H9 (cell line): ENCODE measurements around the gene DIPK1B. TPM values are rescaled to one million over a fixed set of nuclear protein-coding genes. Genes with fewer than 3 reads are reported as not detected.

Source experiments
- DNase-seq: peaks from one replicate; pipeline ENCODE4 v3.0.0-alpha.2; 2017
- H2AFZ ChIP-seq: one replicate; pipeline ENCODE4 v1.6.1; 2013; ENCODE audit warnings: mild to moderate bottlenecking, low read length, control low read depth, moderate library complexity
- H2AK5ac ChIP-seq: 2 replicates; pipeline ENCODE4 v1.6.1; 2013; ENCODE audit warnings: low read length, control low read depth, mixed read lengths; ENCODE audit not compliant: insufficient read length
- H2BK120ac ChIP-seq: one replicate; pipeline ENCODE4 v1.6.1; 2013; ENCODE audit warnings: low read depth, mild to moderate bottlenecking, low read length, control low read depth, inconsistent platforms; ENCODE audit not compliant: poor library complexity, severe bottlenecking
- H2BK12ac ChIP-seq: 2 replicates; pipeline ENCODE4 v1.6.1; 2013; ENCODE audit warnings: low read length, control low read depth, mixed read lengths, low read depth; ENCODE audit not compliant: insufficient read length
- H2BK15ac ChIP-seq: 2 replicates; pipeline ENCODE4 v1.6.1; 2013; ENCODE audit warnings: low read depth, low read length, control low read depth
- H2BK20ac ChIP-seq: one replicate; pipeline ENCODE4 v1.6.1; 2013; ENCODE audit warnings: low read depth, mild to moderate bottlenecking, low read length, control low read depth, inconsistent platforms; ENCODE audit not compliant: poor library complexity, severe bottlenecking
- H2BK5ac ChIP-seq: 2 replicates; pipeline ENCODE4 v1.6.1; 2013; ENCODE audit warnings: low read length, control low read depth, mixed read lengths; ENCODE audit not compliant: insufficient read length
- H3K14ac ChIP-seq: 2 replicates; pipeline ENCODE4 v1.6.1; 2013; ENCODE audit warnings: low read length, control low read depth; ENCODE audit not compliant: insufficient read depth
- H3K18ac ChIP-seq: 2 replicates; pipeline ENCODE4 v1.6.1; 2013; ENCODE audit warnings: low read depth, mild to moderate bottlenecking, mixed read lengths, low read length, control low read depth; ENCODE audit not compliant: insufficient read length
- H3K23ac ChIP-seq: 2 replicates; pipeline ENCODE4 v1.6.1; 2013; ENCODE audit warnings: low read length, control low read depth, mixed read lengths, low read depth; ENCODE audit not compliant: insufficient read length
- H3K23me2 ChIP-seq: 2 replicates; pipeline ENCODE4 v1.6.1; 2013; ENCODE audit warnings: low read depth, mild to moderate bottlenecking, mixed read lengths, low read length, control low read depth; ENCODE audit not compliant: insufficient read length, poor library complexity, severe bottlenecking
- H3K27ac ChIP-seq: 2 replicates; pipeline ENCODE4 v1.5.1; 2013; ENCODE audit warnings: low read length, control low read depth, mixed read lengths, low read depth; ENCODE audit not compliant: insufficient read length
- H3K27me3 ChIP-seq: 2 replicates; pipeline ENCODE4 v1.6.1; 2013; ENCODE audit warnings: low read length, control low read depth, inconsistent platforms; ENCODE audit not compliant: insufficient read depth
- H3K4ac ChIP-seq: 2 replicates; pipeline ENCODE4 v1.6.1; 2013; ENCODE audit warnings: low read depth, mild to moderate bottlenecking, control low read depth, inconsistent platforms, low read length, moderate library complexity
- H3K4me1 ChIP-seq: 2 replicates; pipeline ENCODE4 v1.6.1; 2013; ENCODE audit warnings: low read length, control low read depth, inconsistent platforms; ENCODE audit not compliant: insufficient read depth
- H3K4me2 ChIP-seq: 2 replicates; pipeline ENCODE4 v1.6.1; 2013; ENCODE audit warnings: low read length, control low read depth, mixed read lengths; ENCODE audit not compliant: insufficient read length, insufficient read depth
- H3K56ac ChIP-seq: 2 replicates; pipeline ENCODE4 v1.6.1; 2013; ENCODE audit warnings: low read depth, mild to moderate bottlenecking, mixed read lengths, low read length, control low read depth; ENCODE audit not compliant: insufficient read length
- H3K79me1 ChIP-seq: 2 replicates; pipeline ENCODE4 v1.6.1; 2013; ENCODE audit warnings: low read depth, mild to moderate bottlenecking, moderate library complexity, low read length, control low read depth, inconsistent platforms; ENCODE audit not compliant: insufficient read depth, poor library complexity, severe bottlenecking
- H3K79me2 ChIP-seq: 2 replicates; pipeline ENCODE4 v1.6.1; 2013; ENCODE audit warnings: low read length, control low read depth, inconsistent platforms; ENCODE audit not compliant: insufficient read depth
- H3K9ac ChIP-seq: 2 replicates; pipeline ENCODE4 v1.6.1; 2013; ENCODE audit warnings: low read length, control low read depth, mixed read lengths; ENCODE audit not compliant: insufficient read length; ENCODE audit errors: extremely low read depth
- H3K9me3 ChIP-seq: one replicate; pipeline ENCODE4 v1.6.1; 2013; ENCODE audit warnings: low read depth, low read length, inconsistent platforms; ENCODE audit not compliant: control insufficient read depth
- H3T11ph ChIP-seq: one replicate; pipeline ENCODE4 v1.6.1; 2013; ENCODE audit warnings: mild to moderate bottlenecking, low read length, control low read depth, inconsistent platforms
- H4K20me1 ChIP-seq: one replicate; pipeline ENCODE4 v1.6.1; 2013; ENCODE audit not compliant: control insufficient read depth, insufficient read length, insufficient read depth
- H4K5ac ChIP-seq: 2 replicates; pipeline ENCODE4 v1.6.1; 2013; ENCODE audit warnings: low read depth, mild to moderate bottlenecking, mixed read lengths, low read length, control low read depth; ENCODE audit not compliant: insufficient read length
- H4K8ac ChIP-seq: replicated peaks from 2 replicates; pipeline ENCODE4 v1.6.1; 2013; ENCODE audit warnings: low read length, control low read depth, mixed read lengths, low read depth; ENCODE audit not compliant: insufficient read length
- H4K91ac ChIP-seq: 2 replicates; pipeline ENCODE4 v1.6.1; 2013; ENCODE audit warnings: low read depth, mild to moderate bottlenecking, moderate library complexity, mixed read lengths, low read length, control low read depth; ENCODE audit not compliant: insufficient read length
- H3K27ac Mint-ChIP-seq, 3 experiments: 2 replicates in 2 of 3; 3 replicates in 1 of 3; pipeline ENCODE4 v1.8.0; 2020 to 2021; ENCODE audit warnings: mixed read lengths in 3 of 3, mild to moderate bottlenecking in 1 of 3, moderate library complexity in 1 of 3
- H3K27me3 Mint-ChIP-seq: 2 replicates; pipeline ENCODE4 v1.8.0; 2021; ENCODE audit warnings: low read depth, mild to moderate bottlenecking, moderate library complexity, mixed read lengths
- H3K36me3 Mint-ChIP-seq, 3 experiments: 2 replicates in 2 of 3; 3 replicates in 1 of 3; pipeline ENCODE4 v1.8.0; 2020 to 2021; ENCODE audit warnings: low read depth in 3 of 3, mixed read lengths in 3 of 3; ENCODE audit not compliant: insufficient read depth in 1 of 3
- H3K4me1 Mint-ChIP-seq, 2 experiments: 2 replicates each; pipeline ENCODE4 v1.8.0; 2020; ENCODE audit warnings: mixed read lengths in 2 of 2
- H3K4me3 Mint-ChIP-seq, 2 experiments: 2 replicates in 1 of 2; 3 replicates in 1 of 2; pipeline ENCODE4 v1.8.0; 2020 to 2021; ENCODE audit warnings: mild to moderate bottlenecking in 2 of 2, mixed read lengths in 2 of 2, moderate library complexity in 1 of 2
- H3K9me3 Mint-ChIP-seq, 2 experiments: 2 replicates in 1 of 2; 3 replicates in 1 of 2; pipeline ENCODE4 v1.8.0; 2020; ENCODE audit warnings: mild to moderate bottlenecking in 2 of 2, mixed read lengths in 2 of 2, moderate library complexity in 1 of 2
- CTCF ChIP-seq: fragments of 200-600 bp; sonication (generic); conservative IDR thresholded peaks from 3 replicates; pipeline ENCODE4 v1.8.0; 2021; ENCODE audit warnings: antibody characterized with exemption, mild to moderate bottlenecking
- WGBS: extraction: QIAGEN DNeasy Blood & Tissue Kit; methylation state at CpG from one replicate; pipeline ENCODE4 v1.1.7; 2013; ENCODE audit warnings: missing lambda C conversion rate, low lambda C conversion rate, mixed read lengths; ENCODE audit not compliant: insufficient read length; ENCODE audit errors: extremely low coverage; 5-methylcytosine and 5-hydroxymethylcytosine counted together
- total RNA-seq: library from RNA; stranded (reverse); gene quantifications from 2 replicates; pipeline ENCODE4 v1.2.1, GENCODE V29; 2021

Gene DIPK1B
- total RNA-seq, 1 experiment from 2014 or later, result 40.3 TPM

DNA sequence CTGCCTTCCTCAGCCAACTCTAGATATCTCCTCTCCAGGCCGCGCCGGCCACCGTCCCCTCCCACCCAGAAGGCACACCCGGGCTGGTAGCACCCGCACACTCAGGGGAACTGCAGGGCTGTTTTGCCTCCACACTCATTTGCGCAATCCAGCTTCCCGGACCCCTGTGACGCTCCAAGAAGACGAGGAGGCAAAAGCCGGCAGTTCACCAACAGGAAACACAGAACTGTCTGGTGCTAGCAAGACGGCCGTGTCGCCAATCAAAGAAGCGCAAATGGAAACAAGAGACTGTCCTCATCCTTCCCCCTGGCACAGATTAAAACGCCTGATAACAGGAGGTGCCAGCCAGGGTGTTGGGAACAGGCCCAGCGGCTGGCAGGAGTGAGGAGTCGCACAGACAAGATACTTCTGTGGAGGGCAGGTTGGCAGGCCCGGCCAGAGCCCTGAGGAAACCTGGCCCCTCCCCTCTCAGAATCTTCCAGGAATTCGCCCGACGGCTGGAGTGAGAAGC is 32.9 kb upstream of the DIPK1B start:
- no peaks in the 10 kb centered on the region for H3K9me3 Mint-ChIP-seq
- peaks cover 0 to 5% (median 0%) of the 10 kb centered on the region in 3 experiments; a peak in 4 of 7 replicates for H3K36me3 Mint-ChIP-seq
- no peaks in the 10 kb centered on the region; the same call in 1 of the 2 replicates for H3K4me1 ChIP-seq
- H3K56ac ChIP-seq, result no peak overlapping the region
- no peak overlapping the region for H2BK20ac ChIP-seq
- H3K14ac ChIP-seq, result no peak overlapping the region; the same call in 1 of the 2 replicates
- no peak overlapping the region for H4K5ac ChIP-seq
- TF ChIP-seq CTCF, result no peak
- H3K27ac ChIP-seq, result no peak overlapping the region
- no peak overlapping the region for H3K4me3 Mint-ChIP-seq
- no peak overlapping the region for H3K23ac ChIP-seq
- no peak overlapping the region for H3K18ac ChIP-seq
- H3T11ph ChIP-seq, result no peak overlapping the region
- no peak for DNase-seq
- H3K4ac ChIP-seq, result no peak overlapping the region
- peaks cover 1% of the 10 kb centered on the region; the same call in 1 of the 2 replicates for H3K27me3 Mint-ChIP-seq
- peaks cover 2 to 11% of the 10 kb centered on the region in 2 experiments for H3K4me1 Mint-ChIP-seq
- H3K79me2 ChIP-seq, result no peaks in the 10 kb centered on the region
- no peaks in the 10 kb centered on the region for H4K20me1 ChIP-seq
- no peak overlapping the region for H3K9ac ChIP-seq
- no peak overlapping the region for H3K27ac Mint-ChIP-seq
- no peak overlapping the region for H2AFZ ChIP-seq
- H3K4me2 ChIP-seq, result no peak overlapping the region
- H2BK5ac ChIP-seq, result no peak overlapping the region
- H3K27me3 ChIP-seq, result no peaks in the 10 kb centered on the region
- H2BK12ac ChIP-seq, result no peak overlapping the region
- no peaks in the 10 kb centered on the region for H3K23me2 ChIP-seq
- H2BK15ac ChIP-seq, result no peak overlapping the region
- no peak overlapping the region for H2BK120ac ChIP-seq
- H3K9me3 ChIP-seq, result no peaks in the 10 kb centered on the region
- no peaks in the 10 kb centered on the region for H3K79me1 ChIP-seq
- no peak overlapping the region for H2AK5ac ChIP-seq
- H4K8ac ChIP-seq, result no peak overlapping the region
- no peak overlapping the region for H4K91ac ChIP-seq
- no CpG with 5 or more reads among the region's 22 CpGs for WGBS
